Heart left ventricle (tissue), 13 donors: ENCODE results near the gene ULK1.

Experiments used
- POLR2A ChIP-seq, 2 donors: fragments of 450-650 bp; IDR thresholded peaks; one replicate each; pipeline ENCODE4 v1.6.1; 2017; ENCODE audit warnings: antibody characterized with exemption in 2 of 2, mild to moderate bottlenecking in 2 of 2, moderate library complexity in 2 of 2
- TF ChIP-seq, protein P1 (sequence below), 12 donors: fragments of 200-600 bp; sonication (generic) in 4 of 12; IDR thresholded peaks; one replicate each; pipeline versions ENCODE4 v1.5.0 to v1.8.0; 2018 to 2022; ENCODE audit warnings: antibody characterized with exemption in 12 of 12, mild to moderate bottlenecking in 5 of 12
- donor health status: ischemic (EF 13 %, LVEDD 7.1; RV severe dilation, severe dysfunction).
- donor health status: DM: no; HTN: yes; CAD: no.
- donor health status: DM: no; HTN: no; CAD: no.
- donor health status: ischemic (EF 25% LVEDD 6.9; RV normal size, moderate dysfunction).
- donor health status: ischemic (EF 25% LVEDD 5.7; RV mildly dilated, moderate dysfunction).
- donor health status: ischemic (EF 35%, LVEDD 5.7; RV mildly dilated, moderate dysfunction).
- donor health status: nonischemic (EF 11% LVEDD 7.7; RV severe dilation, severe dysfunction).
- donor health status: DM: yes; HTN: yes; CAD: no.
- donor health status: PGD.
- donor health status: ischemic (EF 29% LVEDD 5.4; RV normal size, mild dysfunction).
- donor health status: nonischemic (EF 23%, LVEDD 6.1; RV moderate dilation, normal function).

DNA sequence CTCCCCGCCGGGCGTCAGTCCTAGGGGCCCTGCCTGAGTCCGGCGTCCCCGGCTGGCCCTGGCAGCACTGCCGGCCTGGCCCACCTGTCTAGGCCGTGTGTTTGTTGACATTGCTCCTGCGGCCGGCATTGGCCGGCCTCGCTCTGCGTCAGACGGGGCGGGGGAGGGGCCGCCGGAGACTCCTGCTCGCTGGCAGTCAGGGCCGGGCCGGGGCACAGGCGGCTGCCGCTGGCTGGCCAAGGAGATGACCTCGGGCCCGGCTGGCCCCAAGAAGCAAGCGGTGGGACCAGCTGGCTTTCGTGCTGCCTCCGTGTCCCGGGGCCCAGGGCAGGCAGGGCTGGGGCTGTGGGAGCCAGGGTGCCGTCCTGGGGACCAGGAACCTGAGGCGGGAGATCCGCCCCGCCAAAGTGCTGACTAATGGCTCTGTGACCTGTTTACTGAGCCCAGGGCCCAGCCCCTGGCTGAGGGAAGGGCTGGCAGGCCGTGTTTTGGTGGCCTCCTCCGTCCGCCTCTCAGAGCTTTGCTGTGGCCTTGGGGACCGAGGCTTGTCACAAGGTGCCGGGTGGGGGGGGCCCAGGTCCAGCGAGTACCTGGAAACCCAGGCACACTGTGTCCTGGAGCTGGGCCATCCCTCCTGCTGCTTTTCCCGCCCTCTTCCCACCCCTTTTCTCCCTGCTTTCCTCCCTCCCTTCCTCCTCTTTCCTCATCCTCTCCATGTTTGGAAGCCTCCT is 1.8 kb downstream of the ULK1 start:
- TF ChIP-seq POLR2A (IDR thresholded peaks at IDR 0.05) = peak; percentile 58 to 98
- TF ChIP-seq, protein P1, sequence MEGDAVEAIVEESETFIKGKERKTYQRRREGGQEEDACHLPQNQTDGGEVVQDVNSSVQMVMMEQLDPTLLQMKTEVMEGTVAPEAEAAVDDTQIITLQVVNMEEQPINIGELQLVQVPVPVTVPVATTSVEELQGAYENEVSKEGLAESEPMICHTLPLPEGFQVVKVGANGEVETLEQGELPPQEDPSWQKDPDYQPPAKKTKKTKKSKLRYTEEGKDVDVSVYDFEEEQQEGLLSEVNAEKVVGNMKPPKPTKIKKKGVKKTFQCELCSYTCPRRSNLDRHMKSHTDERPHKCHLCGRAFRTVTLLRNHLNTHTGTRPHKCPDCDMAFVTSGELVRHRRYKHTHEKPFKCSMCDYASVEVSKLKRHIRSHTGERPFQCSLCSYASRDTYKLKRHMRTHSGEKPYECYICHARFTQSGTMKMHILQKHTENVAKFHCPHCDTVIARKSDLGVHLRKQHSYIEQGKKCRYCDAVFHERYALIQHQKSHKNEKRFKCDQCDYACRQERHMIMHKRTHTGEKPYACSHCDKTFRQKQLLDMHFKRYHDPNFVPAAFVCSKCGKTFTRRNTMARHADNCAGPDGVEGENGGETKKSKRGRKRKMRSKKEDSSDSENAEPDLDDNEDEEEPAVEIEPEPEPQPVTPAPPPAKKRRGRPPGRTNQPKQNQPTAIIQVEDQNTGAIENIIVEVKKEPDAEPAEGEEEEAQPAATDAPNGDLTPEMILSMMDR (IDR thresholded peaks at IDR 0.05) = no peak
